Esophagus muscularis mucosa (tissue), 4 donors: ENCODE results near the gene P2RX1.
"Not testable (repeated sequence)": the region's sequence is repeated elsewhere in the genome, so short reads cannot be mapped to it uniquely, and the experiment has no call there.

Experiments
- CTCF ChIP-seq, 3 experiments: fragments of 200-600 bp in 2 of 3; fragments of 450-650 bp in 1 of 3; sonication (generic) in 2 of 3; IDR thresholded peaks; one replicate each; pipeline ENCODE4 v1.5.1; 2017 to 2019; ENCODE audit warnings: antibody characterized with exemption in 3 of 3, mild to moderate bottlenecking in 2 of 3, moderate library complexity in 1 of 3
- EP300 ChIP-seq: sonication (generic); formaldehyde crosslinking; IDR thresholded peaks from one replicate; pipeline ENCODE4 v1.6.1; 2017; ENCODE audit warnings: antibody characterized with exemption
- POLR2A ChIP-seq: fragments of 450-650 bp; IDR thresholded peaks from one replicate; pipeline ENCODE4 v1.6.1; 2017; ENCODE audit warnings: antibody characterized with exemption, moderate library complexity, mild to moderate bottlenecking, low read depth

GRCh38 chr17:3948551-3948950, 32.3 kb upstream of the P2RX1 start:
- TF ChIP-seq EP300; CTCF (IDR thresholded peaks at IDR 0.05); POLR2A: not testable (repeated sequence)
